Activated T-cell treated with anti-CD3 and anti-CD28 coated beads, Interleukin-2, amount 50 U/mL, for 72 hours (primary cell): ENCODE data around the gene PPP1CC. TPM values are rescaled to one million over a fixed set of nuclear protein-coding genes. Genes with fewer than 3 reads are reported as not detected.
"Not testable (repeated sequence)": the region's sequence is repeated elsewhere in the genome, so short reads cannot be mapped to it uniquely, and the experiment has no call there.

ENCODE experiments used
- ATAC-seq, 2 donors: fragments of 150-1000 bp; cut with Tn5 transposase; replicated peaks in 1 of 2; 2 replicates each; pipeline ENCODE4 v1.10.0; 2021; ENCODE audit warnings: moderate library complexity in 2 of 2, mild to moderate bottlenecking in 1 of 2
- DNase-seq, 2 donors: peaks; one replicate each; pipeline ENCODE4 v3.0.0; 2021 to 2022; ENCODE audit warnings: mixed read lengths in 1 of 2
- H3K27ac Mint-ChIP-seq: one replicate; pipeline ENCODE4 v1.8.0; 2022; ENCODE audit warnings: mild to moderate bottlenecking, moderate library complexity, mixed read lengths
- H3K27me3 Mint-ChIP-seq: one replicate; pipeline ENCODE4 v1.8.0; 2022; ENCODE audit warnings: low read depth, mixed read lengths
- H3K36me3 Mint-ChIP-seq, 2 donors: one replicate each; pipeline ENCODE4 v1.8.0; 2022; ENCODE audit warnings: mixed read lengths in 2 of 2, mild to moderate bottlenecking in 1 of 2; ENCODE audit not compliant: insufficient read depth in 2 of 2
- H3K4me1 Mint-ChIP-seq: one replicate; pipeline ENCODE4 v1.8.0; 2022; ENCODE audit warnings: low read depth, mixed read lengths
- H3K4me3 Mint-ChIP-seq, 2 donors: one replicate each; pipeline ENCODE4 v1.8.0; 2022; ENCODE audit warnings: mild to moderate bottlenecking in 2 of 2, mixed read lengths in 2 of 2, moderate library complexity in 2 of 2
- H3K9me3 Mint-ChIP-seq, 2 donors: one replicate each; pipeline ENCODE4 v1.8.0; 2022; ENCODE audit warnings: mixed read lengths in 2 of 2
- total RNA-seq, 2 donors: library from RNA; stranded (reverse); gene quantifications; one replicate each; pipeline ENCODE4 v1.2.3, GENCODE V29; 2022

Gene PPP1CC
- total RNA-seq, 2 donors from 2014 or later: 302 to 332 TPM

GRCh38 chr12:110732572-110732971 is 10.1 kb downstream of the PPP1CC start:
- Mint-ChIP-seq H3K4me3 (peak overlapping the region in 1 of 2 donors; percentile 60), H3K9me3 (no peaks in the 10 kb centered on the region), H3K27me3 (no peaks in the 10 kb centered on the region), H3K4me1 (peaks cover 90% of the 10 kb centered on the region), H3K27ac (peak overlapping the region; percentile 94), H3K36me3 (peaks cover 16 to 57% of the 10 kb centered on the region in 2 donors)
- DNase-seq (no peak), ATAC-seq (no peak)

GRCh38 chr12:110731479-110731878 is 11.2 kb downstream of the PPP1CC start:
- Mint-ChIP-seq H3K4me3 (peak overlapping the region in 1 of 2 donors; percentile 31), H3K27ac (peak overlapping the region; percentile 76), H3K4me1 (peaks cover 88% of the 10 kb centered on the region), H3K27me3 (no peaks in the 10 kb centered on the region), H3K9me3 (no peaks in the 10 kb centered on the region), H3K36me3 (peaks cover 19 to 61% of the 10 kb centered on the region in 2 donors)
- ATAC-seq: no peak
- DNase-seq: no peak

- H3K9me3 Mint-ChIP-seq: no peaks in the 10 kb centered on the region
- peak overlapping the region; percentile 55 for H3K27ac Mint-ChIP-seq
- no peaks in the 10 kb centered on the region for H3K27me3 Mint-ChIP-seq
- ATAC-seq: no peak
- no peak for DNase-seq
- peak overlapping the region in 1 of 2 donors; percentile 48 for H3K4me3 Mint-ChIP-seq
- peaks cover 19 to 63% of the 10 kb centered on the region in 2 donors for H3K36me3 Mint-ChIP-seq
- H3K4me1 Mint-ChIP-seq: peaks cover 72% of the 10 kb centered on the region
Observed at GRCh38 chr12:110728628-110729027, 14.1 kb downstream of the PPP1CC start.

GRCh38 chr12:110726708-110727369 is 15.9 kb downstream of the PPP1CC start:
- Mint-ChIP-seq H3K36me3 (peaks cover 23 to 58% of the 10 kb centered on the region in 2 donors), H3K4me3 (no peak overlapping the region), H3K27me3 (no peaks in the 10 kb centered on the region), H3K27ac (peak overlapping the region; percentile 96), H3K4me1 (peaks cover 54% of the 10 kb centered on the region), H3K9me3 (no peaks in the 10 kb centered on the region)
- no peak for DNase-seq
- ATAC-seq: no peak

- Mint-ChIP-seq H3K36me3 (peaks cover 23 to 59% of the 10 kb centered on the region in 2 donors), H3K4me1 (peaks cover 46% of the 10 kb centered on the region), H3K9me3 (no peaks in the 10 kb centered on the region), H3K4me3 (no peak overlapping the region), H3K27ac (peak overlapping the region; percentile 63), H3K27me3 (no peaks in the 10 kb centered on the region)
- no peak for DNase-seq
- no peak for ATAC-seq
Observed at GRCh38 chr12:110726028-110726427, 16.7 kb downstream of the PPP1CC start.

GRCh38 chr12:110725267-110725666 is 17.4 kb downstream of the PPP1CC start:
- peaks cover 41% of the 10 kb centered on the region for H3K4me1 Mint-ChIP-seq

GRCh38 chr12:110722892-110723291 is 19.8 kb downstream of the PPP1CC start:
- not testable (repeated sequence) for H3K27ac Mint-ChIP-seq, H3K9me3 Mint-ChIP-seq, H3K4me3 Mint-ChIP-seq, ATAC-seq, H3K27me3 Mint-ChIP-seq, DNase-seq
- Mint-ChIP-seq H3K4me1 (peaks cover 30% of the 10 kb centered on the region), H3K36me3 (peaks cover 25 to 69% of the 10 kb centered on the region in 2 donors)

More at GRCh38 chr12:110725267-110725666, 17.4 kb downstream of the PPP1CC start:
- no peaks in the 10 kb centered on the region for H3K9me3 Mint-ChIP-seq
- no peaks in the 10 kb centered on the region for H3K27me3 Mint-ChIP-seq
- no peak overlapping the region for H3K4me3 Mint-ChIP-seq
- DNase-seq (no peak), ATAC-seq (no peak)
- peaks cover 23 to 59% of the 10 kb centered on the region in 2 donors for H3K36me3 Mint-ChIP-seq
- peak overlapping the region; percentile 20 for H3K27ac Mint-ChIP-seq

GRCh38 chr12:110721570-110721969 is 21.1 kb downstream of the PPP1CC start:
- no peaks in the 10 kb centered on the region for H3K27me3 Mint-ChIP-seq

GRCh38 chr12:110720516-110720915 is 22.2 kb downstream of the PPP1CC start:
- peak overlapping the region; percentile 77 for H3K27ac Mint-ChIP-seq
- ATAC-seq: no peak

More at GRCh38 chr12:110721570-110721969, 21.1 kb downstream of the PPP1CC start:
- ATAC-seq (no peak), DNase-seq (no peak)
- H3K36me3 Mint-ChIP-seq: peaks cover 23 to 67% of the 10 kb centered on the region in 2 donors
- no peaks in the 10 kb centered on the region for H3K9me3 Mint-ChIP-seq
- peak overlapping the region; percentile 84 for H3K27ac Mint-ChIP-seq
- H3K4me1 Mint-ChIP-seq: peaks cover 29% of the 10 kb centered on the region
- no peak overlapping the region for H3K4me3 Mint-ChIP-seq

GRCh38 chr12:110718222-110718908 is 24.3 kb downstream of the PPP1CC start:
- no peaks in the 10 kb centered on the region for H3K9me3 Mint-ChIP-seq
- peaks cover 17 to 49% of the 10 kb centered on the region in 2 donors for H3K36me3 Mint-ChIP-seq
- H3K4me1 Mint-ChIP-seq: peaks cover 18% of the 10 kb centered on the region
- no peaks in the 10 kb centered on the region for H3K27me3 Mint-ChIP-seq
- DNase-seq (no peak), ATAC-seq (no peak)
- peak overlapping the region; percentile 82 for H3K27ac Mint-ChIP-seq
- H3K4me3 Mint-ChIP-seq: no peak overlapping the region

More at GRCh38 chr12:110720516-110720915, 22.2 kb downstream of the PPP1CC start:
- Mint-ChIP-seq H3K9me3 (no peaks in the 10 kb centered on the region), H3K4me1 (peaks cover 24% of the 10 kb centered on the region), H3K4me3 (no peak overlapping the region), H3K36me3 (peaks cover 19 to 60% of the 10 kb centered on the region in 2 donors), H3K27me3 (no peaks in the 10 kb centered on the region)
- no peak for DNase-seq

GRCh38 chr12:110717037-110717436 is 25.7 kb downstream of the PPP1CC start:
- H3K9me3 Mint-ChIP-seq: no peaks in the 10 kb centered on the region
- no peak overlapping the region for H3K27ac Mint-ChIP-seq
- DNase-seq (no peak), ATAC-seq (peak; percentile 54 to 64)
- peaks cover 13 to 43% of the 10 kb centered on the region in 2 donors for H3K36me3 Mint-ChIP-seq
- H3K4me1 Mint-ChIP-seq: peaks cover 18% of the 10 kb centered on the region
- H3K27me3 Mint-ChIP-seq: no peaks in the 10 kb centered on the region
- no peak overlapping the region for H3K4me3 Mint-ChIP-seq

GRCh38 chr12:110708917-110709316 is 33.8 kb downstream of the PPP1CC start:
- Mint-ChIP-seq H3K36me3 (no peaks in the 10 kb centered on the region), H3K9me3 (no peaks in the 10 kb centered on the region), H3K27ac (no peak overlapping the region), H3K27me3 (no peaks in the 10 kb centered on the region), H3K4me1 (no peaks in the 10 kb centered on the region), H3K4me3 (no peak overlapping the region)
- DNase-seq (no peak), ATAC-seq (no peak)

GRCh38 chr12:110705309-110705708 is 37.4 kb downstream of the PPP1CC start:
- DNase-seq: no peak
- no peaks in the 10 kb centered on the region for H3K27me3 Mint-ChIP-seq
- no peaks in the 10 kb centered on the region for H3K4me1 Mint-ChIP-seq
- H3K36me3 Mint-ChIP-seq: no peaks in the 10 kb centered on the region
- no peak overlapping the region for H3K27ac Mint-ChIP-seq
- H3K4me3 Mint-ChIP-seq: no peak overlapping the region
- no peaks in the 10 kb centered on the region for H3K9me3 Mint-ChIP-seq
- ATAC-seq: no peak
